CD4-positive, CD25-positive, alpha-beta regulatory T cell (primary cell): ENCODE results near the gene TBL1X. TPM values are rescaled to one million over a fixed set of nuclear protein-coding genes. Genes with fewer than 3 reads are reported as not detected.

ENCODE experiments used
- ATAC-seq, 2 donors: fragments of 150-1000 bp; cut with Tn5 transposase; one replicate each; pipeline ENCODE4 v1.10.0; 2021; ENCODE audit warnings: low read depth in 2 of 2, moderate number of reproducible peaks in 2 of 2, moderate library complexity in 1 of 2
- DNase-seq, 3 donors: peaks; one replicate each; pipeline versions ENCODE4 v3.0.0 to v3.0.0-alpha.2; 2012 to 2022; ENCODE audit warnings: mixed read lengths in 1 of 3
- H3K27ac ChIP-seq: one replicate; pipeline ENCODE4 v1.7.0; 2013; ENCODE audit warnings: mild to moderate bottlenecking, low read length; ENCODE audit not compliant: insufficient read depth, poor library complexity, severe bottlenecking
- H3K27me3 ChIP-seq: one replicate; pipeline ENCODE4 v1.7.0; 2013; ENCODE audit warnings: low read length; ENCODE audit not compliant: control insufficient read depth, insufficient read depth
- H3K36me3 ChIP-seq: one replicate; pipeline ENCODE4 v1.7.0; 2013; ENCODE audit warnings: mild to moderate bottlenecking, low read length, moderate library complexity; ENCODE audit not compliant: control insufficient read depth, insufficient read depth
- H3K4me1 ChIP-seq: 2 replicates; pipeline ENCODE4 v1.7.0; 2013; ENCODE audit warnings: mild to moderate bottlenecking, low read length; ENCODE audit not compliant: insufficient read depth, control insufficient read depth, poor library complexity, severe bottlenecking
- H3K4me3 ChIP-seq: one replicate; pipeline ENCODE4 v1.7.0; 2013; ENCODE audit warnings: low read depth, mild to moderate bottlenecking, low read length, moderate library complexity
- H3K9me3 ChIP-seq, 2 experiments: 1 replicate in 1 of 2; 2 replicates in 1 of 2; pipeline ENCODE4 v1.7.0; 2013; ENCODE audit warnings: low read length in 2 of 2, mild to moderate bottlenecking in 1 of 2, moderate library complexity in 1 of 2; ENCODE audit not compliant: control insufficient read depth in 2 of 2
- H3K27ac Mint-ChIP-seq, 3 donors: one replicate each; pipeline ENCODE4 v1.8.0; 2020 to 2022; ENCODE audit warnings: mild to moderate bottlenecking in 3 of 3, mixed read lengths in 3 of 3, moderate library complexity in 2 of 3
- H3K27me3 Mint-ChIP-seq: one replicate; pipeline ENCODE4 v1.8.0; 2022; ENCODE audit warnings: mild to moderate bottlenecking, mixed read lengths
- H3K36me3 Mint-ChIP-seq: one replicate; pipeline ENCODE4 v1.8.0; 2020; ENCODE audit warnings: mixed read lengths
- H3K4me1 Mint-ChIP-seq, 4 donors: one replicate each; pipeline ENCODE4 v1.8.0; 2020 to 2022; ENCODE audit warnings: mixed read lengths in 4 of 4, mild to moderate bottlenecking in 1 of 4
- H3K4me3 Mint-ChIP-seq, 4 donors: one replicate each; pipeline ENCODE4 v1.8.0; 2020 to 2022; ENCODE audit warnings: mild to moderate bottlenecking in 4 of 4, mixed read lengths in 4 of 4, moderate library complexity in 3 of 4
- H3K9me3 Mint-ChIP-seq, 7 donors: one replicate each; pipeline ENCODE4 v1.8.0; 2020 to 2022; ENCODE audit warnings: mixed read lengths in 7 of 7, mild to moderate bottlenecking in 3 of 7, moderate library complexity in 2 of 7
- polyA plus RNA-seq, 4 donors: library from polyadenylated mRNA; unstranded; fragments of 300-500 nt; fragmentation: Illumina TruSeq; gene quantifications; one replicate each; pipeline ENCODE4 v1.2.3, GENCODE V29; 2021
- total RNA-seq: library from RNA; stranded (reverse); gene quantifications from one replicate; pipeline ENCODE4 v1.2.3, GENCODE V29; 2022

Gene TBL1X
- total RNA-seq (23.4 TPM), polyA plus RNA-seq (10 to 100 TPM in 3 of 4 donors, 1 to 10 TPM in 1; 6.7 to 14.8 (median 12.5) TPM)

DNA sequence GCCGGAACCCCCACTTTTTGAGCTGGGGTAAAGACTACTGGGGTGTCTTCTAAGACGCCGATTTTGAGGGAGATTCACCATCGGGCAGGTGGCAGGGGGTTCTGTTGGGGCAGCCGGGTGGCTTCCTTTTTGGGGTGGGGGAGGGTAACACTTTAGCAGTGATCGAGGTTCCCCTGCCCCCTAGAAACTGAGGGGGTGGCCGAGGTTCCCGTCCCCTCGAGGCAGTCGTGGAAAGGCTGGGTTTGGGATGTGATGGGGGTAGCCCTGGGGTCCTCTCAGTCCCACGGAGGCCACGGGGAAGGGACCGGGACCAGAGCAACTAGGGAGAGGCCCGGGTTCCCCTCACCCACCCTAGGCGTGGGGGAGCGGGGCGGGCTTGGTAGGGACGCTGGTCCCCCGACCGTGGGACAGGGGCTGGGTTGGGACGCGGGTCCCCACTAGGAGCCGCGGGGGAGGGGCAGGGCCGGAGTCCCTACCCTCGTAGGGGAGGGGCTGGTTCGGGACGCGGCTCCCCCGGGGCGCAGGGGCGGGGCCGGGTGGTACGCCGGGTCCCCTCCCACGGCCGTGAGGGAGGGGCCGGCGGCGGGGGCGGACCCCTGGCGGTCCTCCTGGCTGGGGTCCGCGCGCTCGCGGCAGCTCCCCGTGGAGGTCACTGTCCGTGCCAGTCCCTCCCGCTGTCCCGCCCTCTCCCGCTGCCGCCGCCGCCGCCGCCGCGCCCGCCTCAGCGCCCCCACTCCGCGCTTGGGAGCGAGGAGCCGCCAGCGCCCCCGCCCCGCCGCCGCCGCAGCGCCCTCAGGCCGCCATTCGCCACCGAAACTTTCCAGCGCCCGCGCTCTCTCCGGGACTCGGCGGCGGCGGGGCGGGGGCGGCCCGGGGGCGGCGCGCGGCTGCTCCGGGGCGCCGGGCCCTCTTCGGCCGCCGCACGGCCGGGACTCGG is at the start of gene TBL1X:
TBL1X (plus strand) TSS at position 624 of the 937 bp plus-strand sequence. CDS start 188,529 bp downstream, outside the sequence.
- peaks cover 0 to 2% (median 0%) of the 10 kb centered on the region in 7 donors for H3K9me3 Mint-ChIP-seq
- peaks cover 5% of the 10 kb centered on the region for H3K27me3 Mint-ChIP-seq
- H3K36me3 Mint-ChIP-seq: peaks cover 2% of the 10 kb centered on the region
- DNase-seq: peak; percentile 26 to 43 (median 33)
- H3K36me3 ChIP-seq: no peaks in the 10 kb centered on the region
- H3K4me1 Mint-ChIP-seq: peaks cover 10 to 54% (median 22%) of the 10 kb centered on the region in 4 donors
- peak within 1 kb of the TSS; percentile 41 for H3K27ac ChIP-seq
- H3K27ac Mint-ChIP-seq: peak within 1 kb of the TSS; percentile 76 to 87 (median 87)
- peak within 1 kb of the TSS; percentile 86 to 95 (median 90) for H3K4me3 Mint-ChIP-seq
- H3K4me3 ChIP-seq: no peak within 1 kb of the TSS
- ATAC-seq: peak; percentile 17 to 19
- peaks cover 35% of the 10 kb centered on the region for H3K4me1 ChIP-seq
- no peaks in the 10 kb centered on the region for H3K9me3 ChIP-seq
- no peaks in the 10 kb centered on the region for H3K27me3 ChIP-seq

DNA sequence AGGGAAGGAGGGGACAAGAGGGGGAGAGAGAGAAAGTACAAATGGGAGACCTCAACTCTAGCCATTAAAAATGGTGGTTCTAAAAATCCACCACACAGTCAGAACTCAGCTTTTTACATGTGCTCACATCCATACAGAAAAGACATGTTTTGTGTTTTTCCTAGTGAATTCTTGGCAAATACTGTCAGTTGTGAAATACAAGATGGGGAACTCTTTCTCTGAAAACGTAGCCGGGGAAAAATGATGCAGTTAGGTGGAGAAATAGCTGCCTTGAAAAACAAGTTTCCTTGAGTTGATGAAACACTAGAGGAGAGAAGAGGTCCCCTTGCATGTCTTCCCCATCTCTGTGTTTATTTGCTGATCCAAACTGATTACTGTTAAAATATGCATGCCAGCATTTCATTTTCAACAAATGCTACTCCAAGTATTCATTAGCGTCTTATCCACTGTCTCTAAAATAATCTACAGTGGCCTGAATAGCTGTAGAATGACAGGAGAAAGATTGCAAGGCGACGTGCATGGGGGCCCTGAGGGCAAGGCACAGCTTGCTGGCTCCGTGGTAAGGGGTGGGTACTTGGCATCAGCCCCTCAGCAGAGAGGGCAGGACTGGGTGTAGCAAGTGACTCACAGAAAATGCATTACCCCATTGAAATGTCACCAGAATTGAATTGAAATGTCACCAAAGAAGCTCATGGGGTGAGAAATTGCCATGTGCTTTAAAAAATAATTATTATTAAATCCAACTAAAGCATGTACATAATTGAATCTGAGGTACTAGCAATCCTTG is 48.1 kb upstream of the TBL1X start:
- Histone ChIP-seq H3K4me1 (no peaks in the 10 kb centered on the region), H3K36me3 (no peaks in the 10 kb centered on the region), H3K27ac (no peak overlapping the region), H3K9me3 (no peaks in the 10 kb centered on the region), H3K4me3 (no peak overlapping the region), H3K27me3 (no peaks in the 10 kb centered on the region)
- Mint-ChIP-seq H3K9me3 (peaks cover 0 to under 1% (median 0%) of the 10 kb centered on the region in 7 donors), H3K27ac (no peak overlapping the region), H3K27me3 (no peaks in the 10 kb centered on the region), H3K4me1 (peaks cover 0 to 6% (median 0%) of the 10 kb centered on the region in 4 donors), H3K36me3 (no peaks in the 10 kb centered on the region), H3K4me3 (no peak overlapping the region)
- ATAC-seq (no peak), DNase-seq (no peak)

DNA sequence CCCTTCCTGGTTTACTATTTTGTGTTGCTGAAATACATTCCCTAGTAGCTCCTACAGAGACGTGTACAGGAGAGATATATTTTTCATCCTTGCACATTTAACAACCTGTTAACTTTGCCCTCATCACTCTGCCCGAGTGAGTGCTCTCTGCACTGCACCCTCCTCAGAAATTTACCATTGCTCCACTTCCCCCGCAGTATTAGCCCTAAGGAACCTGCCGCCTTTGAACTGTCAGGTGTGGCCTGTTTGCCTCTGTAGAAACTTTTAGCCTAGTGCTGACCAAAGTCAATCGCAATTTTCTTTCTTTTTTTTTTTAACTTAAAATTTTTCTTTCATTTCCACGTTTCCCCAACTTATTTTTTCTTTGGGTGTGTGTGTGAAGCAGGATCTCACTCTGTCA is 46.6 kb upstream of the TBL1X start:
- DNase-seq (no peak), ATAC-seq (no peak)
- no peaks in the 10 kb centered on the region for H3K9me3 ChIP-seq
- no peak overlapping the region for H3K27ac ChIP-seq
- H3K4me3 ChIP-seq: no peak overlapping the region
- Mint-ChIP-seq H3K27me3 (no peaks in the 10 kb centered on the region), H3K36me3 (no peaks in the 10 kb centered on the region), H3K9me3 (no peaks in the 10 kb centered on the region), H3K4me1 (peaks cover 0 to 6% (median 0%) of the 10 kb centered on the region in 4 donors), H3K4me3 (no peak overlapping the region), H3K27ac (no peak overlapping the region)
- H3K36me3 ChIP-seq: no peaks in the 10 kb centered on the region
- no peaks in the 10 kb centered on the region for H3K4me1 ChIP-seq
- no peaks in the 10 kb centered on the region for H3K27me3 ChIP-seq

DNA sequence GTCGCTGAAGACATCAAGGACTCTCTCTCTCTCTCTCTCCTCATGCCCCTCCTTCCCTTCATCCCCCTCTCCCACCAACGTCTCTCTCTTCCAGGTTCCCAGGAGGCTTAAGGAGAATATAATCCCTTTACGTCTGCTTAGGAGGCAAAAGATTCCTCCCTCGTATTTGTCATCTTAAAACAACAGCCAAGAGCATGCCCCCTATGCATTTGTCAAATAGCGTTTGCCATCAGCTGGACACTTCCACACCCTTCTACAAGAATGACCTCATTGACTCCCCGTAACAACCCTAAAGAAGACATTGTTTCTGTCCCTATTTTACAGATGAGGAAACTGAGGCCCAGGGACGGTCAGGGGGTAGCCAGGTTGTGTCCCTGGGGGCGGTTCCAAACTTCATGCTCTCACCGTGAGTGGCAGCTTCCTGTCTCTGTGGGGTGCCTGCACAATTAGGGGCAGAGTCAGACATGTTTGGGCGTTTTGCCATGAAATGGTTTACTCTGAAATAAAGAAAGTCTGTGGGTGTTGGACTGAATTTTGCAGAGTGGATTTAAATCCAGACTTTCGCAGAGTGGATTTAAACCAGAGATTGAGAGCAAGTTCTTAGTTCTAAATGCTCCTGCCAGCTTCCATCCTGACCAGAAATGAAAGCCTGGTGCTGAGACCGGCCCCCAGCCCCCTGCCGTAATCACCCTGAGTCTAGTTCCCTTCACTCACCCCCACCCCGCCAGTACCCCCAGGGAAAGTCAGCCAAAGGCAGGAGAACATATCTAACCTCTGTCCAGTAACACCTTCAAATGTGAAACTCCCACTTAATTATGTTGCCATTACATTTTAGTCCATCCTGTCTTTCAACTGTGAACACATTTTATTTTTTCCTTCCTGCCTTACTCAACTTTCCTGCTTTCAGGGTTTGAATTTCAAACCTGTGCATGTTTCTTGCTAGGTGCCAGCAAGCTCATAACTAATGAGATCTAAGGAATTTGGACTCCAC is 44.3 kb upstream of the TBL1X start:
- Histone ChIP-seq H3K9me3 (no peaks in the 10 kb centered on the region), H3K27me3 (no peaks in the 10 kb centered on the region), H3K36me3 (no peaks in the 10 kb centered on the region), H3K4me1 (no peaks in the 10 kb centered on the region), H3K27ac (no peak overlapping the region), H3K4me3 (no peak overlapping the region)
- Mint-ChIP-seq H3K27me3 (no peaks in the 10 kb centered on the region), H3K9me3 (peaks cover 0 to 2% (median 0%) of the 10 kb centered on the region in 7 donors), H3K4me1 (peaks cover 0 to 6% (median 0%) of the 10 kb centered on the region in 4 donors), H3K27ac (no peak overlapping the region), H3K36me3 (peaks cover 3% of the 10 kb centered on the region), H3K4me3 (peak overlapping the region in 1 of 4 donors; percentile 43)
- ATAC-seq: no peak
- DNase-seq: peak in 1 of 3 donors; percentile 14

DNA sequence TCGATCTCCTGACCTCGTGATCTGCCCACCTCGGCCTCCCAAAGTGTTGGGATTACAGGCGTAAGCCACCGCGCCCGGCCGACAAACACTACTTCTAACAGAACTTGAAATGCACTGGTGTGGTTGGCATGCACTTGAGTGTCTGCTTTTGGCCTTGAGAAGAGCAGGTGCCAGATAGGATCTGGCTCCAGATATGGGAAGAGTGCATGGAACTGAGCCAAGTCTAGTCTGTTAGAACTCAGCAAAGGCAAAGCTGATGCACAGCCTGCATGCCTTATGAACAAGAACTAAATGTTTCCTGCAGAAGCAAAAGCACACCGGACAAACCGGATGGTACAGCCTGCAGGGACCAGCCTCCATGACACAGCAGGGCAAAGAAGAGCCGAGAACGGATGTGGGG is 35.1 kb upstream of the TBL1X start:
- no peaks in the 10 kb centered on the region for H3K9me3 Mint-ChIP-seq
- Histone ChIP-seq H3K9me3 (no peaks in the 10 kb centered on the region), H3K27me3 (no peaks in the 10 kb centered on the region), H3K4me1 (no peaks in the 10 kb centered on the region), H3K4me3 (no peak overlapping the region), H3K27ac (no peak overlapping the region), H3K36me3 (no peaks in the 10 kb centered on the region)
- ATAC-seq: no peak
- DNase-seq: no peak
- no peaks in the 10 kb centered on the region for H3K4me1 Mint-ChIP-seq
- no peak overlapping the region for H3K4me3 Mint-ChIP-seq
- no peaks in the 10 kb centered on the region for H3K27me3 Mint-ChIP-seq
- peak overlapping the region in 1 of 3 donors; percentile 12 for H3K27ac Mint-ChIP-seq
- H3K36me3 Mint-ChIP-seq: peaks cover 4% of the 10 kb centered on the region

DNA sequence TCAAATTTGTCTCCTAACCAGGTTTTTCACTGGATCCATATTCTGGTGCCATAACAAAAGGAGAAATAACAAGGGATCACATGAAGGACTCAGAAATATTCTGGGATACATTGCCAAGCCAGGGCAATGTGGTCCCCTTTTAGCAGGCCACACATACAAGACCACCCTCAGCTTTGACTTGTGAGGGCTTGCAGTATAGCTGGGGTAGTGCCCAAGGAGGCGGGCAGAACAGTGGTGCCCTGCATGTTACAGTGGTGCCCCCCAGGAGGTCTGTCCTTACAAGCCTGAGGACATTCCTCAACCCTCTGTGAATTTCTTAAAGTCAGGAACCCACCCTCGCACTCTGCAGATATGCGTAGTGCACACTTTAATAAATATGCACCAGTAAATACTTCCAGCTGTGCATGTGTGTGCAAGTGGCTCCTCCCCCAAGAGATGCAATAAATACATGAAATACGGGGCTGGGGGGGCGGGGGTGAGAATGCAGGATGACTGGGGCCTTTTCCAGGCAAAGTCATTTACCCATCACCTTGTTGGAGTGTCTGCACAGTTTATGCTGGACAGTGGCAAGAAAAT is 34.4 kb upstream of the TBL1X start:
- H3K9me3 Mint-ChIP-seq: no peaks in the 10 kb centered on the region
- Histone ChIP-seq H3K4me1 (no peaks in the 10 kb centered on the region), H3K36me3 (no peaks in the 10 kb centered on the region), H3K27ac (no peak overlapping the region), H3K9me3 (no peaks in the 10 kb centered on the region), H3K4me3 (no peak overlapping the region), H3K27me3 (no peaks in the 10 kb centered on the region)
- no peak for ATAC-seq
- DNase-seq: no peak
- no peaks in the 10 kb centered on the region for H3K27me3 Mint-ChIP-seq
- H3K27ac Mint-ChIP-seq: peak overlapping the region in 1 of 3 donors; percentile 12
- no peaks in the 10 kb centered on the region for H3K4me1 Mint-ChIP-seq
- peaks cover 4% of the 10 kb centered on the region for H3K36me3 Mint-ChIP-seq
- no peak overlapping the region for H3K4me3 Mint-ChIP-seq
